Sigmoid colon (tissue), 7 donors: ENCODE results near the gene C17orf67. TPM values are rescaled to one million over a fixed set of nuclear protein-coding genes. Genes with fewer than 3 reads are reported as not detected.

Experiments
- DNase-seq: peaks from one replicate; pipeline ENCODE4 v3.0.0-alpha.2; 2019
- H3K27ac ChIP-seq, 4 donors: fragments of 200-600 bp; sonication (generic); one replicate each; pipeline ENCODE4 v1.5.1; 2016 to 2019; ENCODE audit warnings: mild to moderate bottlenecking in 1 of 4
- H3K27me3 ChIP-seq, 3 donors: fragments of 200-600 bp; sonication (generic); one replicate each; pipeline ENCODE4 v1.5.1; 2019; ENCODE audit warnings: mild to moderate bottlenecking in 1 of 3
- H3K36me3 ChIP-seq, 4 donors: fragments of 200-600 bp; sonication (generic); one replicate each; pipeline ENCODE4 v1.5.1; 2016 to 2019
- H3K4me1 ChIP-seq, 4 donors: fragments of 200-600 bp; sonication (generic); one replicate each; pipeline ENCODE4 v1.5.1; 2017 to 2019
- H3K4me3 ChIP-seq, 4 donors: fragments of 200-600 bp; sonication (generic); one replicate each; pipeline ENCODE4 v1.5.1; 2017 to 2019; ENCODE audit warnings: mild to moderate bottlenecking in 2 of 4, moderate library complexity in 1 of 4
- H3K9me3 ChIP-seq, 4 donors: fragments of 200-600 bp in 3 of 4; sonication (generic) in 3 of 4; one replicate each; pipeline versions ENCODE4 v1.5.1 to v1.6.1; 2013 to 2019
- CTCF ChIP-seq, 4 experiments: fragments of 450-650 bp in 3 of 4; fragments of 200-600 bp in 1 of 4; IDR thresholded peaks; one replicate each; pipeline ENCODE4 v1.5.1; 2016 to 2019; ENCODE audit warnings: antibody characterized with exemption in 4 of 4, mild to moderate bottlenecking in 3 of 4, moderate library complexity in 2 of 4
- EP300 ChIP-seq, 4 donors: sonication (generic); formaldehyde crosslinking; IDR thresholded peaks; one replicate each; pipeline ENCODE4 v1.6.1; 2017; ENCODE audit warnings: antibody characterized with exemption in 4 of 4
- POLR2A ChIP-seq, 2 donors: fragments of 450-650 bp; IDR thresholded peaks; one replicate each; pipeline ENCODE4 v1.6.1; 2016; ENCODE audit warnings: antibody characterized with exemption in 2 of 2, mild to moderate bottlenecking in 2 of 2, moderate library complexity in 2 of 2
- POLR2AphosphoS5 ChIP-seq, 4 donors: sonication (generic); formaldehyde crosslinking; IDR thresholded peaks; one replicate each; pipeline ENCODE4 v1.6.1; 2017; ENCODE audit warnings: antibody characterized with exemption in 4 of 4
- WGBS, 2 donors: extraction: QIAGEN DNeasy Blood & Tissue Kit; methylation state at CpG; one replicate each; pipeline ENCODE4 v1.1.7; 2013; 5-methylcytosine and 5-hydroxymethylcytosine counted together
- intact Hi-C: fragments of 100-400 bp; cut with DNase I; formaldehyde crosslinking; loops from one replicate; pipeline ENCODE4 v1.15.1; 2023
- polyA plus RNA-seq, 3 donors: library from polyadenylated mRNA; stranded (reverse); fragments of 200-250 nt; gene quantifications; one replicate each; pipeline ENCODE4 v1.2.3, GENCODE V29; 2013
- total RNA-seq, 4 donors: library from RNA; depleted of rRNA; stranded (reverse); fragments of >200 nt; gene quantifications; one replicate each; pipeline ENCODE4 v1.1.0, GENCODE V29; 2016
- donor health status: healthy with polysubstance abuse.
- donor health status: Bipolar disorder and iron deficiency.
- donor health status: healthy.

Gene C17orf67
- total and polyA plus RNA-seq, 7 donors: 0.99 to 2.8 (median 1.9) TPM; not detected in 1

- Histone ChIP-seq H3K4me1 (no peaks in the 10 kb centered on the region), H3K36me3 (no peaks in the 10 kb centered on the region), H3K9me3 (no peaks in the 10 kb centered on the region), H3K27me3 (no peaks in the 10 kb centered on the region), H3K27ac (no peak overlapping the region), H3K4me3 (no peak overlapping the region)
- no peak for DNase-seq
- intact Hi-C loops: no loop called here
- TF ChIP-seq POLR2AphosphoS5 (IDR thresholded peaks at IDR 0.05) (no peak), POLR2A (IDR thresholded peaks at IDR 0.05) (no peak)
- WGBS, 2 donors: 94 to 96% methylated on average over 7 of the region's 7 CpGs
Measured at GRCh38 chr17:56879280-56879679, 45.6 kb upstream of the C17orf67 start.

- no peak for TF ChIP-seq POLR2A (IDR thresholded peaks at IDR 0.05)
- TF ChIP-seq CTCF (IDR thresholded peaks at IDR 0.05): no peak
- TF ChIP-seq POLR2AphosphoS5 (IDR thresholded peaks at IDR 0.05): no peak
- no peak for TF ChIP-seq EP300 (IDR thresholded peaks at IDR 0.05)
- no peak overlapping the region for H3K27ac ChIP-seq
- H3K9me3 ChIP-seq: no peaks in the 10 kb centered on the region
- intact Hi-C loops: no loop called here
- no peaks in the 10 kb centered on the region for H3K27me3 ChIP-seq
- no peak for DNase-seq
- H3K4me3 ChIP-seq: no peak overlapping the region
- H3K4me1 ChIP-seq: no peaks in the 10 kb centered on the region
- no peaks in the 10 kb centered on the region for H3K36me3 ChIP-seq
- 82 to 89% methylated on average over 7 of the region's 7 CpGs for WGBS, 2 donors
Measured at GRCh38 chr17:56876766-56877179, 43.1 kb upstream of the C17orf67 start.

- DNase-seq: no peak
- intact Hi-C loops: no loop called here
- Histone ChIP-seq H3K27me3 (no peaks in the 10 kb centered on the region), H3K4me3 (no peak overlapping the region), H3K9me3 (no peaks in the 10 kb centered on the region), H3K4me1 (peaks cover 0 to 11% (median 5%) of the 10 kb centered on the region in 4 donors), H3K27ac (no peak overlapping the region), H3K36me3 (no peaks in the 10 kb centered on the region)
- 82 to 83% methylated on average over 4 of the region's 4 CpGs for WGBS, 2 donors
- TF ChIP-seq CTCF (IDR thresholded peaks at IDR 0.05) (no peak), EP300 (IDR thresholded peaks at IDR 0.05) (no peak), POLR2AphosphoS5 (IDR thresholded peaks at IDR 0.05) (no peak), POLR2A (IDR thresholded peaks at IDR 0.05) (no peak)
Measured at GRCh38 chr17:56870081-56870651, 36.4 kb upstream of the C17orf67 start.

GRCh38 chr17:56868716-56869115 is 35.0 kb upstream of the C17orf67 start:
- TF ChIP-seq POLR2A (IDR thresholded peaks at IDR 0.05): no peak
- TF ChIP-seq CTCF (IDR thresholded peaks at IDR 0.05): no peak
- TF ChIP-seq EP300 (IDR thresholded peaks at IDR 0.05): no peak
- TF ChIP-seq POLR2AphosphoS5 (IDR thresholded peaks at IDR 0.05): no peak
- Histone ChIP-seq H3K9me3 (no peaks in the 10 kb centered on the region), H3K4me1 (peaks cover 0 to 11% (median 5%) of the 10 kb centered on the region in 4 donors), H3K27me3 (no peaks in the 10 kb centered on the region), H3K36me3 (no peaks in the 10 kb centered on the region), H3K27ac (peak overlapping the region in 1 of 4 donors; percentile 54), H3K4me3 (no peak overlapping the region)
- intact Hi-C loops: no loop called here
- 46 to 86% methylated on average over 3 of the region's 3 CpGs for WGBS, 2 donors
- DNase-seq: no peak

- intact Hi-C loops: no loop called here
- Histone ChIP-seq H3K4me1 (peaks cover 0 to 11% (median 5%) of the 10 kb centered on the region in 4 donors), H3K4me3 (no peak overlapping the region), H3K9me3 (no peaks in the 10 kb centered on the region), H3K27ac (peak overlapping the region in 2 of 4 donors; percentile 13 to 54), H3K36me3 (peaks cover 0 to 6% (median 3%) of the 10 kb centered on the region in 4 donors), H3K27me3 (no peaks in the 10 kb centered on the region)
- no peak for DNase-seq
- no peak for TF ChIP-seq POLR2A (IDR thresholded peaks at IDR 0.05)
- TF ChIP-seq CTCF (IDR thresholded peaks at IDR 0.05): no peak
- TF ChIP-seq POLR2AphosphoS5 (IDR thresholded peaks at IDR 0.05): peak in 3 of 4 donors; percentile 40 to 47 (median 47)
- WGBS, 2 donors: 19 to 55% methylated on average over 2 of the region's 2 CpGs
Measured at GRCh38 chr17:56867948-56868376, 34.2 kb upstream of the C17orf67 start.
